Measurements from ENCODE around the gene FAM169A. TPM values are rescaled to one million over a fixed set of nuclear protein-coding genes. Genes with fewer than 3 reads are reported as not detected.

The FAM169A gene
- total and polyA plus RNA-seq, 2 donors (not counting 3 experiments of a cell fraction or from before 2014, with no cell fraction given) = 0.06 to 0.62 TPM

- DNase-seq (ENCODE audit: low read depth, low spot score) = no peak
- peaks cover 25 to 28% of the 10 kb centered on the region in 2 experiments for H3K27me3 ChIP-seq (ENCODE audit: control insufficient read depth in 2 of 2, insufficient read depth in 2 of 2, low read length in 2 of 2)
- intact Hi-C loops (cut with micrococcal nuclease) (no loop called here), dilution Hi-C loops (cut with MboI; ENCODE audit: extremely low pct_ligation_motif_present, low sequenced_read_pairs) (no loop called here)
- no peaks in the 10 kb centered on the region for H4K20me1 ChIP-seq (replicated peaks; ENCODE audit: control insufficient read depth, extremely low read depth, insufficient read depth, low read length)
- no TSS peak for BruUV-seq (replicated peaks)
- H3K36me3 ChIP-seq (ENCODE audit: control insufficient read depth in 2 of 2, extremely low read depth in 1 of 2, insufficient read depth in 2 of 2, low read length in 2 of 2) = no peaks in the 10 kb centered on the region
- H3K4me1 ChIP-seq (ENCODE audit: control insufficient read depth, extremely low read depth, insufficient read depth, low read length) = peaks cover 11% of the 10 kb centered on the region
- no peak overlapping the region for H3K9ac ChIP-seq (replicated peaks; ENCODE audit: extremely low read depth, insufficient read depth, low read length)
- no peaks in the 10 kb centered on the region for H3K79me2 ChIP-seq (ENCODE audit: control insufficient read depth, insufficient read depth, low read length)
- no peaks in the 10 kb centered on the region for H3K9me3 ChIP-seq (replicated peaks; ENCODE audit: control insufficient read depth, insufficient read depth, low read length)
- TF ChIP-seq JUN (IDR thresholded peaks at IDR 0.05; ENCODE audit: borderline replicate concordance, insufficient read depth, insufficient read length, low read depth) = no peak
- no peak for TF ChIP-seq EZH2 (IDR thresholded peaks at IDR 0.05; ENCODE audit: borderline replicate concordance, low read depth, low read length, severe bottlenecking)
- TF ChIP-seq, protein P1, sequence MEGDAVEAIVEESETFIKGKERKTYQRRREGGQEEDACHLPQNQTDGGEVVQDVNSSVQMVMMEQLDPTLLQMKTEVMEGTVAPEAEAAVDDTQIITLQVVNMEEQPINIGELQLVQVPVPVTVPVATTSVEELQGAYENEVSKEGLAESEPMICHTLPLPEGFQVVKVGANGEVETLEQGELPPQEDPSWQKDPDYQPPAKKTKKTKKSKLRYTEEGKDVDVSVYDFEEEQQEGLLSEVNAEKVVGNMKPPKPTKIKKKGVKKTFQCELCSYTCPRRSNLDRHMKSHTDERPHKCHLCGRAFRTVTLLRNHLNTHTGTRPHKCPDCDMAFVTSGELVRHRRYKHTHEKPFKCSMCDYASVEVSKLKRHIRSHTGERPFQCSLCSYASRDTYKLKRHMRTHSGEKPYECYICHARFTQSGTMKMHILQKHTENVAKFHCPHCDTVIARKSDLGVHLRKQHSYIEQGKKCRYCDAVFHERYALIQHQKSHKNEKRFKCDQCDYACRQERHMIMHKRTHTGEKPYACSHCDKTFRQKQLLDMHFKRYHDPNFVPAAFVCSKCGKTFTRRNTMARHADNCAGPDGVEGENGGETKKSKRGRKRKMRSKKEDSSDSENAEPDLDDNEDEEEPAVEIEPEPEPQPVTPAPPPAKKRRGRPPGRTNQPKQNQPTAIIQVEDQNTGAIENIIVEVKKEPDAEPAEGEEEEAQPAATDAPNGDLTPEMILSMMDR (IDR thresholded peaks at IDR 0.05; ENCODE audit: extremely low read depth in 1 of 2, insufficient read depth in 1 of 2, low read depth in 1 of 2, low read length in 2 of 2) = no peak
- no peak for TF ChIP-seq MAX (IDR thresholded peaks at IDR 0.05; ENCODE audit: insufficient read depth, insufficient read length)
- no peak for TF ChIP-seq POLR2AphosphoS5 (IDR thresholded peaks at IDR 0.05; ENCODE audit: insufficient read depth, low read depth, low read length)
- TF ChIP-seq MYC (IDR thresholded peaks at IDR 0.05; ENCODE audit: low read depth, low read length) = no peak
- no peak for TF ChIP-seq FOS (IDR thresholded peaks at IDR 0.05; ENCODE audit: borderline replicate concordance, insufficient read depth, low read length)
- TF ChIP-seq GATA2 (IDR thresholded peaks at IDR 0.05; ENCODE audit: insufficient read depth, insufficient read length, low read depth, low read length) = no peak
- TF ChIP-seq POLR2A (IDR thresholded peaks at IDR 0.05; ENCODE audit: low read depth, low read length) = no peak
- ChIA-PET POLR2A (no interaction called here), CTCF (no interaction called here)
- H3K9me1 ChIP-seq (replicated peaks; ENCODE audit: control insufficient read depth, extremely low read depth, insufficient read depth, low read length) = no peaks in the 10 kb centered on the region
- no peak overlapping the region for H2AFZ ChIP-seq (ENCODE audit: low read depth, low read length)
- no peak for FAIRE-seq
- H3K4me3 ChIP-seq (replicated peaks in 1 of 3; ENCODE audit: insufficient read depth in 1 of 3, low read depth in 1 of 3, low read length in 3 of 3) = no peak overlapping the region
- H3K4me2 ChIP-seq (ENCODE audit: insufficient read depth, low read length) = no peak overlapping the region
- H3K27ac ChIP-seq (ENCODE audit: insufficient read depth, low read depth, low read length) = no peak overlapping the region
Measured at GRCh38 chr5:74864823-74865222, 1.4 kb downstream of the FAM169A start.
